ELF-1 (cell line): ENCODE results near the gene PHACTR1.
"Not testable (repeated sequence)": the region's sequence is repeated elsewhere in the genome, so short reads cannot be mapped to it uniquely, and the experiment has no call there.

ENCODE experiments used
- DNase-seq: peaks from one replicate; pipeline ENCODE4 v3.0.0-alpha.2; 2016; ENCODE audit warnings: low read depth, low spot score

Gene PHACTR1

DNA sequence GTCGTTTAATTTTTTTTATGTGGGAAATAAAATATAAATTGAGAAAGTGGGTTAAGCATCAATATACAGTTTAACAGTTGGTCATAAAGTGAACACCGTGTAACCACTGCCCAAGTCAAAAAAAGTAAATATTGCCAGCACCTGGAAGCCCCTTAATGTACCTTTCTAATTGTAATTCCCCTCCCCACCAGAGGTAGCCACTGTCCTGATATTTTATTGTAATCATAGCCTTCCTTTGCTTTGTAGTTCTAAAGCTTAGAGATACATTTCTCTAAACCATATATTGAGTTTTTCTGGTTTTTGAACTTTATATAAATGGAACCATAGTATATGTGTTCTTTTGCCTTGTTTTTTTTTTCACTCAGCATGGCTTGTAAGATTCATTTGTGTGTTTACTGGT is 431.2 kb downstream of the PHACTR1 start:
- DNase-seq: no peak

DNA sequence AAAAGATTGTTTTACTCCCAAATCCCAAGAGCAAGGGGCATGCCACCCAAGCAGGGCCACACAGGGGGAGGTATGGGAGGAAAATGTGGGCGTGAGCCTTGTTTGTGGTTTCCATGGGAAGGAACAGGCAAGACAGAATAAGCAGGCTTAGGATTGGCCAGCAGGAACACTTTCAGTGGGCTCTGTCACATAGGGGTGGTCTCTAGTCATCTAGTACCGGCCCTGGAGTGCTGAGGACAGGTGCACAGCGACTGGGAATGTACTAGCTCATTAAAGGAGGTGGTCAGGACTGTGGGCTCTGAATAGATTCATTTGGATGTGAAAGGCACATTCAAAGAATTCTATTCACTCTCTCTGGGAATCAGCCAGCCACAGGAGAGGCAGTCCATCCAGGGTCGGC is 436.2 kb downstream of the PHACTR1 start:
- peak; percentile 28 for DNase-seq

DNA sequence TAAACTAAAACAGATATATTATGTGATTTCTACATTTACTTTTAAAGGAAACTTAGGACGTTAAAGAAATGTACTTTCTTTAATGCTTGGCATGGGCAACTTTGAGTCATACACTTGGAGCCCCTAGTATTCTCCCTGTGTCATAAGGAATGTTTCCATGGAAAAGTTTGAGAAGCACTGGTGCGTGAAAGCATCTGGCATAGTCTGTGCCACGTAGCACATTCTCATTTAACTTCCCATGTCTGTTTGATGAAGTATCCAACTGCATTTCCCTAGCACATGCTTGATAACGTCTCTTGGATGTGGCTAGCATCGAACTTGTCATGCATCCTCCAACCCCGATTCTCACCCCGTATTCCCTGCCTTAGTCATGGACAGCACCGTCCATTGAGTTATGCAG is 439.8 kb downstream of the PHACTR1 start:
- DNase-seq: no peak

DNA sequence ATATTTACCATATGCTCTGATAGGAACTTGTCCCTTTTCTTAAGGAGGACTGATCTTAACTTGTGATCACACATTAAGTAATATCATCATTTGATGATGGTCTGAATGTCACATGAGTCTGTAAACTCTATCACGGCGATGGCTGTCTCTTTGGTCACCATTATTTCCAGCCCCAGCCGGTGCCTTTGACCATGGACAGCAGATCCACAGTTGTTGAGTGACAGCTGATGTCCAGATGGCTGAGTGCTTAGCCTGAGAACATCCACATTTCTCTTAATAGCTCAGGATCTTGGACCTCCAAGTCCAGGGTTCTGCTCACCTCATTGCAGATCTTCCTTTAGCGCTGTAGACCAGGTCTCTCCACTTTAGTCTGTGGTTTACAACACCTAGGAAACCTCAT is 440.7 kb downstream of the PHACTR1 start:
- no peak for DNase-seq

DNA sequence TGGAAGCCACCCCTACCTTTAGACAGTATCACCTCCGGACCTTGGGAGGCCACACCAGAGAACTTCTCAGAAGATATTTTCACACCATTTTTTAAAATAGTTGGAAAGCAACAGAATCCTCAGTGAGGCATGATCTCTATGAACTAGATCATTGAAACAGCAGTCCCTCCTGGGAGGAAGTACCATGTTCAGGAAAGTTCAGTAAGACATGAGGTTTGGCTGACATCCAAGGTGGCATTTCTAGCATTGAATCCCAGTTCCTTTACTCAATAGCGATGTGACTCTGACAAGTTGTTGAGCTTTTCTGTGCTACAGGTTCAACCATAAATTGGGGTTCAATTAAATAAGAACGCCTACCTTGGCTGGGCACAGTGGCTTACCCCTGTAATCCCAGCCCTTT is 442.7 kb downstream of the PHACTR1 start:
- DNase-seq: no peak

DNA sequence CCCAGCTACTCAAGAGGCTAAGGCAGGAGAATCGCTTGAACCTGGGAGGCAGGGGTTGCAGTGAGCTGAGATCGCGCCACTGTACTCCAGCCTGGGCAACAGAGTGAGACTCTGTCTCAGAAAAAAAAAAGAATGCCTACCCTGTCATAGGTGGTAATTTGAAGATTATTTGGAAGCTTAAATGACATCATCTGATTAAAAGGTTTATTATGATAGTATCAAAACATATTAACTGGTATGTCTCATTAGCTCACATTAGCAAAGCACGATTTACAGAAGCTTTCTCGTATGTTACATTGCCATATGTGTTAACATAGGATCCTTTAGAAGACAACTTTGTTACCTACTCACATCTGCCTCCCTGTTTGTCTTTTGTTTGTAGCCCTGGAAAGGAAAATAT is 443.3 kb downstream of the PHACTR1 start:
- DNase-seq: not testable (repeated sequence)

DNA sequence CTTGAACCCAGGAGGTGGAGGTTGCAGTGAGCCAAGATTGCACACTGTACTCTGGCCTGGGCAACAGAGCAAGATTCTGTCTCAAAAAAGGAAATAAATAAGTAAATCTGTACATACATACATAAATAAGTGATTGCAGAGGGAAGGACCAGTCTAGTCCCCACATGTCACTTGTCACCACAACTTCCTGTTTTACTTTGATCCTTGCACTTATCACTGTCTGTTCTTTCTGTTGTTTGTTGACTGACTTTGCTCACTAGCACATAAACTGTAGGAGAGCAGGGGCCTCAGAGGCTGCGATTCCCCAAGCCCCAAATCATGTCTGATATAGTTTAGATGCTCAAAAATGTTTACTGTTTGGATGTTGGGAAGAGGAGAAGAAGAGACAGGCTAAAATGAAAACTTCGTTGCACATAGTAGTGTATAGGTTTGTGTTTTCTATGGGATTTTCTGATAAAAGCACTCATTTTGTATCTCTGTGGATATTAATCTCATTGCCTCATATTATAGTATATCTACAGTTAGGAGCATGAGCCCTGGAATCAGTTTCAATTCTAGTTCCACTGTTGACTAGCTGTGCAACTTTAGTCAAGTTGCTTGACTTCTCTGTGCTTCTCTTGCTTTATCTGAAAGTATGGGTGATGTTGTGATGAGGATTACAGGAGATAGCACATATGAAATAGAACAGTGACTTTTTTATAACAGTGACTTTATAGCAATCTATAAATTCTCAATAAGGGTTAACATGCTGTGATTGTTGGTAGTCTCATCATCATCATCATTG is 446.8 kb downstream of the PHACTR1 start:
- no peak for DNase-seq

DNA sequence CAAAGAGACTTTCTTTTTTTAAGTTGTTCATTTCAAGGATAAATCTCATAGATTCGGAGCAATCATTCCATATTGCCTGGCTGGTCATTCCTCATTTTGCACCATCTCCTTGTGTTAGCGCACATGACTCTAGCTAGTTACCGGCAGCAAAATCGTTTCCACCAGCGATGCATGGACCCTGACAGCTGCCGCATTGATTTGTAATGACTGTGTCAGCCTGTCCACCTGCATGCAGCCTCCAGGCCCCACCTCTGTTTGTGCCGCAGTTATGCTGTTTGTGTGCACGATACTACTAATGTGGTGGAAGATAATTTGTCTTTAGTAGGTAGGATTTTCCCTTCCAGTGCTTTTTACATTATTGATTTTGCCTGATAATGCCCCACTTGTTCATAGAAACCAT is 447.7 kb downstream of the PHACTR1 start:
- DNase-seq: no peak

DNA sequence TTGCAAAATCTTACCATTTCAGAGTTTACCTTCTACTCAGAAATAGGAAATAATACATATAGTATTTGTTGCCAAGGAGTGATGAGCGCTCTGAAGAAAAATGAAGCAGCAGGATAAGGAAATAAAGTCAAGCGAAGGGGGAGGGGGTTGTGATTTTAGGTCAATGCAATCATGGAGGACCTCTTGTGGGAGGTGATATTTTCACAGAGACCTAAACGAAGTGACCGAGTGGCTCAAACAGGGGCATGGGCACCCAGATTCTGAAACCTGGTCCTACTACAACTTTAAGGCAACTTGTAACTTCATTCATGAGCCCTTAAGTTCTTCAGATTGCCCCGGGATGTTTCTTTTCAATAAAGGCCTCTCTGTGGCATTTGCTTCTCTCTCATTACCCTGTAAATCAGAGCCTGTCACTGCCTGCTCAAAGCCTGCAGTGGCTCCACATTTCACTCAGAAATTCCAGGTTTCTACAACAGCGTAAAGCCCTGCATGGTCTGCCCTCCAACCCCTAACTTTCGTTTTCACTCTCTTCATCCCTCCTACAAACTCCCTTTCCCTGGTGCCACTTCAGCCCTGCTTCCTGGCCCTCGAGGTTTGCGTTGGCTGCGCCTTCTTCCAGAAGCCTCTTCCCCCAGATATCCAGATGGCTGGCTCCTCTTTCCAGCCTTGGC is 449.1 kb downstream of the PHACTR1 start:
- peak; percentile 25 for DNase-seq

DNA sequence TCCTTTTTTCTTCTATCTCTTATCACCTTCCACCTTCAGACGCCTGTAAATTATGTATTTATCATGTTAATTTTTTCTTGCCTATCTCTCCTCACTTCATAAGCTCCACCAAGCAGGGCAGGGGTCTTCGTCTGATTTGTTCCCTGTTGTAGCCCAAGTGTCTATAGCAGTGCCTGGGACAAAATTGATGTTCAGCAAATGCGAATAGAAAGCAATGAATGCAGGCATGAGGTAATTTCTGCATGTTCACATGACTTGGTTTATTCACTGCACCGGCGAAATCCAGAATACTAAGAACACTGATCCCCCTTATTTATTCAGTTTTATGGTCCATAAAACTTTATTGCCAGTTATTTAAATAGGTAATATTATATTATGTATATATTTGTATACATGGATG is 449.7 kb downstream of the PHACTR1 start:
- no peak for DNase-seq

DNA sequence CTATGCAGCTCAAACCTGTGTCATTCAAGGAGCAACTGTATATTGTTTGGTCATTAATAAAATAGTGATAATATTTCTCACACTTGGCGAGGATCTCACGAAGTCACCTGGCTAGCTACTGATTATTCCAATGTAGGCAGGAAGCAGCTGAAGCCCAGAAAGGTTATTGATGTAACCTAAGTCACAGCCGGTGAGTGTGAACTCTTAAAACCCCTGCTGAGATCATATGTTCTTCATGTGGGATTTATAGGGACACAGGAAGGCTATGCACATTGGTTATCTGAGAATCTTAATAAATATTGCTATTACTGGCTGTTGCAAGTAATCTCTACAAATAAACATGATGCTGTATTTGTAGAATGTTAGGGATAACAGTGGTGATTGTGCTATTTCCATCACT is 450.3 kb downstream of the PHACTR1 start:
- no peak for DNase-seq

DNA sequence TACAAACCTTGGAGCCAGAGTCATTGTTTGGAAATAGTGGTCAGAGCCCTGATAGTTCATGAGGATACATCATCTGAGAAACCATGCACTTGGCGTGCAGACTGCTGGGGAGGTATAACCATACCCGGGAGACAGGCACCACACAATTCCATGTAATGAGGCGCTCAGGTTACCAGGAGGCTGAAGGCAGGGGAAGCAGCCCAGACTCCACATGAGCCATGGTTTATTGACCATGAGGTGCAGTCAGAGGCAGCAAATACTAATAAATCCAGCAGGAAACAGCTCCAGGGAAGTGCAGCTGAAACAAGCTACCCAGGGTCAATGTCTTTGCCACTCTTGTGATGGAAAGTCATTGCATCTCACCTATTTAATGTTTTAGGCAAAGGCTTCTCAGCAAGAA is 455.7 kb downstream of the PHACTR1 start:
- no peak for DNase-seq

DNA sequence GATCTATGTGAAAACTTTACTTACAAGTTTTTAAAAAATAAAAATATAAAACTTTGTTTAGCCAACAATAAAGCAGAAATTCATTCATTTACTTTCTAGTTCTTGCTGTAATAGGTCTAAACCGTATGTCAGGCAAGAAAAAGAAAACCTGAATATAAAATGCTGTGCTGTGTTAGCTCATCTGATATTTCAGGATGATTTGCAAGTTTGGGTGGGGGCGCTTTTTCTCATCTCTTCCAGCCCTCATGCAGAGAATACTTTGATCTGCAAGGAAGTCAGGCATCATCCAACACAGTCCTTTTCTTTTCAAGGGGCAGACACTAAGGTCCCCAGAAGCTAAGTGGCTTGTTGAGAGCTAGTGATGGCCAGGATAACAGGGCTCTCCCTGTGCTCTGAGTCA is 458.5 kb downstream of the PHACTR1 start:
- DNase-seq: no peak

DNA sequence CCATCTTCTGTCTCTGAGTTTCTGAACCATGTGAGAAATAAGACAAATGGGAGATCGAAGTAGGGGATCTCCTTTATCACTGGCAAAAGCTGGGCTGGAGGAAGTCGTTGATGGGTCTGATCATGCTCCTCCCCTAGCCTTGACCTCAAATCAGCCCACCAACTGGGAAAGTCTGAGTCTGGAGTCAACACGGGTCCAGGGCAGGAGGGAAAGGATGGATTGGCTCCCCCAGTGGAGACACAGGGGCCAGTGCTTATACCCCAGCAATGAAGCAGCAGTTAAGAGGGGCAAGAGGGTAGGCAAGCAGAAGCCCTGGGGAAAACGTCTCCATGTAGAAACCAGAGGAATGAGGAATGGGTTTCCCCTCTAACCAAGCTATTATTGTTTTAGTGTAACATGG is 459.2 kb downstream of the PHACTR1 start:
- DNase-seq: no peak

DNA sequence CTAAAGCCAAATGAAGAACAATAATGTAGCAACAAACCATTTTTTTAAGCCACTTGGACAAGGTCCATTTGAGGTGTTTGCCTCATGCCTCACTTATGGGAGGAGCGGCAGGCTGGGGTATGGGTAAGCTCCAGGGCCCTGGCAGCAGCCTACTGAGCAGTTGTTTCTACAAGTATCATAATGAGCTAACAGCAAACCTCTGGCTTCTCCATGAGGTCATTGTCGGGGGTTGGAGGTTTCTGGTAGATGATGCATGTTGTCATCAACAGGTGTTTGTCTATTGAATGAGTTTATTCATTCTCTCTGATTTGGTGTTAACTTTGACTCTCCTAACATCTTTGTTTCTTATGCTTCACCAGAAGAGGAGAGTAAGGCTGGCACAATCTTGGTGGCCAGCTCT is 461.1 kb downstream of the PHACTR1 start:
- no peak for DNase-seq

DNA sequence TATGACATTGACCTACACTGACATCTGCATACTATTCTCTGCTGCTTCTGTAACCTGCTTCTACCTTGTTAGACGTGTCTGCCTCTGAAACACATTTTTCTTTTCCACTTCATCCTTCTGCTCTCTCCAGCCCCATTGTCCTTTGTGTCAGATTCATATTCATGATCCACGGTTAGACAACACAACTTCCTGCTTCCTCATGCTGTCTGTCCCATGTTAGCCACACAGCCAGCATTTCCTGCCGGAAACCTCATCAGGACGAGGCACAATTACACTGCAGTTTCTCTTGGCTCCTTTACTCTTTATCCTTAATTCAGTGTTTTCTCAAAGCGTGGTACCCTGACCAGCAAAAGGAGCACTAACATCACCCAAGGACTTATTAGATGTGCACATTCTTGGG is 461.5 kb downstream of the PHACTR1 start:
- DNase-seq: no peak

DNA sequence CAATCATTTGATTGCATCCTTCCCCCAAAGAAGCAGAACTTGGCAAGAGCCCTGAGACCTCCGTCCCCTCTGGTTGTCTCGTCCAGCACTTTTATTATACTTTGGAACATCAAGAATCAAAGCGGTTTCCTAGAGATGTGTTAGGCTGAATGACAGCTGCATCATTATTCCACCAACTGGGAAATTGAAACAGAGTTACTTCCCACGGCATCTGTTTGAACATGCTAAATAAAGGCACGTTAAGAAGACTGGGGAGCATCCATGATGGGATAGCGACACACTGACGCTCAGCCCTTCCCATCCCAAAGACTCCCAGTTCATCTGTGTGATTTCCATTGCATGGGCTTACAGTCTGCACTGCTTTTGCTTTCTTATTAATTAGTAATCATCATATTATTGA is 464.0 kb downstream of the PHACTR1 start:
- DNase-seq: no peak

DNA sequence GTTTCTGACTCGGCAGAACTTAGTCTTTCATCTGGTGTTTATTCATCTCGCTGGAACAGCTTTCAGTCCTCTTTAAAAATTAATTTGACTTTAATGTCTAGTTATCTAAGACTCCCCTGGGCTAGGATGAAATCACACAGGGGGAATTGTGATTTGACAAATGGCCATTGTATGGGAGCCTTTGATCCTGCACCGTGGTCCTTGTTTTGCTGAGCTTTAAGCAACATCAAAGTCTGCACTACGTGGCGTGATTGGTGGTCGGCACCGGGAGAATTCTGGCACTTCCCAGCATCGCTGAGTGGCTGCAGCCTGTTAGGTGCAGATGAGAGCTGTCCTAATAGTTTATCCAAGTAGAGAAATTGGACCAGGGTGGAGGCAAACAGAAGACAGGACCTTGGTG is 464.8 kb downstream of the PHACTR1 start:
- peak; percentile 24 for DNase-seq

DNA sequence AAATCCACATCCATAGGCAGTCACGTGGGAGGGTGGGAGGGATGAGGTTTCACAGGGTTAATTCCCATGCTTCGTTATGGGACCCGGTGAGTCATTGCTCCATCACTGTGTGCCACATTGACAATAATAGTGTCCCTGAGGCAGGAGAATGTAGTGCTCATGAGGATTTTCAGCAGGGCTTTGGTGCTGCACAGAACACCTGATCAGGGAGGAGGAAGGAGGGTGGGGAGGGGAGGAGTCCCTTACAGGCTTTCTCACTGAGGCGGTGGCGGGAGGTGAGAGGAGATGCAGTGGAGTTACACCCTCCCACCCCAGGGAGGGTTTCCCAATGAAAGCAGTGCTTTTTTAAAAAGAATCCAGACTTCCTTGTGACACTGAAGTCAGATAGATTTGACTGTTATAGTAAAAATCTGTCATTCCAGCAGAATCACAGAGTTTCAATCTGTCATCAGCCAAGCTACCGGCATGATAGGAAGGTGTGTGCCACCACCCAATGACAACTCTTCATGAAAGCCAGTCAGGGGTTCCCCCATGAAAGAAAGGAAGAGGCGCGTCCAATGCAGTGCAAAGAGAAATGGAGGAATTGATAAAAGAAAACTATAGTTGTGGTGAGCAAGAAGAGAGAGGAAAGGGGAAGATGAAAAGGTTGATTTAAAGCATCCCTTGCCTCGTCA is 467.0 kb downstream of the PHACTR1 start:
- DNase-seq: no peak

DNA sequence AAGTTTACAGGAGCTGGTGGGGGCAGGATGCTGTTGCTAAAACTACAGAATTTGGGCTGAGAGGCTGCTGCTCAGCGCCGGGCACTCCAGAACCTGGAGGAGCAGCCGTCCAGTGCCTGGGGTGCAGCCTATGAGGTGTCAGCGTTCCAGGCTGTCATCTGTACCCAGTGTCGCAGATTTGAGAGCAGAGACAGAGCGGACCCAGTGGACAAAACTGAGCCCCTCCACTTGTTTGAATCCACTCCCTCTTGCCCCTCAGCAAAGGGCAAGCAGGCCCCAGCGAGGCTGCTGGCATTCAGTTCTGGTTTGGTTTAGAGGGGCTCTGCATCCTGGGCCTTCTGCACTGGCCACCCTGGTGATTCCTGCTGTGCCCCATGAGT is 467.5 kb downstream of the PHACTR1 start:
- no peak for DNase-seq

DNA sequence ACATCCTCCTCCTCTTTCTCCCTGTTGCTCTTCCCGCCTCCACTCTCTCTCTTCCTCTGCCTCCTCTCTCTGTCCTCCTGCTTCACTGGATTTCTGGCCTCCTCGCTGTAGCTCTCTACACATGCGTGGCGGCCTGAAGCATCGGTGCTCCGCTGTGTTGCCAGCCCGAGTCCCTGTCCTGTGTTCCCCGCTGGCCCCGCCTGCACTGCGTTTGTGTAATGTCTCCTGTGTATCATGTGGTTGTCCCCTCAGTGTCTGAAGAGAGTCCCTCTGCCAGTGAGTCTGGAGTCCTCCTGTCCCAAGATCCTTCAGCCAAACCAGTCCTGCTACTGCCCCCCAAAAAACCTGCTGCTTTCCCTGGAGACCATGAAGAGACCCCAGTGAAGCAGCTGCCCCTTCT is 468.0 kb downstream of the PHACTR1 start:
- no peak for DNase-seq

DNA sequence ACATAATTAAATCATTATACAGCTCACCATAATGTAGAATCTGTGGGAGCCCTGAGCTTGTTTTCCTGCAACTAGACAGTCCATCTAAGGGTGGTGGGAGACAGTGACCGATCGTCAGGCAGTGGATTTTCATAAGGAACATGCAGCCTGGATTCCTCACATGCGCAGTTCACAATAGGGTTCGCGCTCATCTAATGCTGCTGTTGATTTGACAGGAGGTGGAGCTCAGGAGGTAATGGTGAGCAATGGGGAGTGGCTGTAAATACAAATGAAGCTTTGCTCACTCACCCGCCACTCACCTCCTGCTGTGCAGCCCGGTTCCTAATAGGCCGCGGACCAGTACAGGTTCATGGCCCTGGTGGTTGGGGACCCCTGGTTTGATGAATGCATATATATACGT is 470.3 kb downstream of the PHACTR1 start:
- DNase-seq: no peak

DNA sequence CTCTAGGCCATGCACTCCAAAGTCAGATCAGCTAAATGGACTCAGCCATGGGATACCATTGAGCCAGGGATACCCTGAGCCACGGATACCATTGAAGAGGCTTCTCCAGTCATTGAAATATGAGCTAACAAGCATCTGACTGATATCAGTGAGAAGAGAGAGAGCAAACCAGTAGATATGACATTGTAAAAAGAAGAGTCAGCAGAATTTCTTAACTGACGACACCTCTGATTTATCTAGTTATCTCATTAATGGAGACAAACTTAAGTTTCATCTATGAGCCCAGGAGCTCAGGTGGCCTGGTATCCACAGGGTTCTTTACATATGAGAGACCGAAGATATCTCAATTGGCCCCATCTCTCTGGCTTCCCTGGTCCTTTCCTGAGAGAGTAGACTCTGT is 471.1 kb downstream of the PHACTR1 start:
- no peak for DNase-seq
